WTC11 (cell line): ENCODE measurements around the gene GALNT18.

ENCODE experiments used
- CTCF ChIP-seq: fragments of 200-600 bp; IDR thresholded peaks from 2 replicates; pipeline ENCODE4 v1.8.0; 2022; ENCODE audit warnings: antibody characterized with exemption
- ELF4 ChIP-seq: sonication (generic); formaldehyde crosslinking; IDR thresholded peaks from 2 replicates; pipeline ENCODE4 v1.8.1; 2022; ENCODE audit warnings: low read depth, mild to moderate bottlenecking, moderate library complexity, missing genetic modification reagents
- MAX ChIP-seq: sonication (generic); formaldehyde crosslinking; IDR thresholded peaks from 2 replicates; pipeline ENCODE4 v1.8.0; 2022; ENCODE audit warnings: mild to moderate bottlenecking, missing genetic modification reagents
- USF2 ChIP-seq: sonication (generic); formaldehyde crosslinking; IDR thresholded peaks from 2 replicates; pipeline ENCODE4 v1.8.1; 2023; ENCODE audit warnings: mild to moderate bottlenecking, missing genetic modification reagents, moderate library complexity
- ZNF138 ChIP-seq: sonication (generic); formaldehyde crosslinking; conservative IDR thresholded peaks from 2 replicates; pipeline ENCODE4 v1.8.1; 2022; ENCODE audit warnings: mild to moderate bottlenecking, moderate library complexity, missing genetic modification reagents

- TF ChIP-seq CTCF (no peak), ELF4 (no peak), USF2 (CRISPR knock-in tag) (no peak), MAX (CRISPR knock-in tag) (no peak), ZNF138 (CRISPR knock-in tag) (no peak)
These were observed 88.1 kb downstream of the GALNT18 start for GRCh38 chr11:11533751-11534150.
